IMR-90 (cell line): ENCODE measurements around the gene PCDHGA4. TPM values are rescaled to one million over a fixed set of nuclear protein-coding genes. Genes with fewer than 3 reads are reported as not detected.

ENCODE experiments used
- ATAC-seq: fragments of 200-7000 bp; cut with Tn5 transposase; 2 replicates; pipeline ENCODE4 v1.9.1; 2020; ENCODE audit warnings: low read depth, mild to moderate bottlenecking, moderate library complexity
- BruUV-seq: library from RNA; stranded (reverse); fragments of 400-500 nt; replicated peaks from 2 replicates; lab custom pipeline; 2021; lab: Mats Ljungman, UMichigan
- CTCF ChIA-PET: fragments of 300-600 bp; formaldehyde crosslinking; extraction: SDS; loops from one replicate; lab custom pipeline; 2021; ENCODE audit warnings: antibody characterized with exemption; lab: Yijun Ruan, JAX
- POLR2A ChIA-PET: fragments of 300-600 bp; sonication (Branson Sonifier 250); formaldehyde crosslinking; loops from one replicate; lab custom pipeline; 2022; ENCODE audit warnings: antibody characterized with exemption; ENCODE audit not compliant: unreplicated experiment; lab: Charles Lee
- DNase-seq: peaks from one replicate; pipeline ENCODE4 v3.0.0; 2013
- H2AFZ ChIP-seq: replicated peaks from 2 replicates; pipeline ENCODE3; 2013; ENCODE audit warnings: low read length, mild to moderate bottlenecking; ENCODE audit not compliant: poor library complexity
- H2AK5ac ChIP-seq: 2 replicates; pipeline ENCODE4 v1.6.1; 2013; ENCODE audit warnings: low read depth, low read length, inconsistent platforms
- H2AK9ac ChIP-seq: replicated peaks from 2 replicates; pipeline ENCODE3; 2013; ENCODE audit warnings: mild to moderate bottlenecking, low read depth, low read length, moderate library complexity; ENCODE audit not compliant: poor library complexity
- H2BK120ac ChIP-seq: 2 replicates; pipeline ENCODE4 v1.6.1; 2013; ENCODE audit warnings: low read depth, low read length, inconsistent platforms
- H2BK15ac ChIP-seq: 3 replicates; pipeline ENCODE4 v1.6.1; 2013; ENCODE audit warnings: low read depth, low read length, inconsistent platforms
- H2BK20ac ChIP-seq: 2 replicates; pipeline ENCODE4 v1.6.1; 2013; ENCODE audit warnings: low read depth, mild to moderate bottlenecking, inconsistent platforms, low read length, moderate library complexity
- H2BK5ac ChIP-seq: 2 replicates; pipeline ENCODE4 v1.6.1; 2013; ENCODE audit warnings: mild to moderate bottlenecking, low read depth, low read length, inconsistent platforms; ENCODE audit not compliant: poor library complexity, severe bottlenecking
- H3K14ac ChIP-seq: replicated peaks from 2 replicates; pipeline ENCODE4 v1.6.1; 2013; ENCODE audit warnings: low read depth, low read length, inconsistent platforms
- H3K18ac ChIP-seq: 2 replicates; pipeline ENCODE4 v1.6.1; 2013; ENCODE audit warnings: low read depth, low read length, control low read depth
- H3K23ac ChIP-seq: 2 replicates; pipeline ENCODE4 v1.6.1; 2013; ENCODE audit warnings: low read depth, low read length, inconsistent platforms
- H3K27ac ChIP-seq: 2 replicates; pipeline ENCODE4 v1.5.1; 2013; ENCODE audit warnings: mild to moderate bottlenecking, control low read depth, low read length; ENCODE audit not compliant: insufficient read depth
- H3K27me3 ChIP-seq: 2 replicates; pipeline ENCODE4 v1.6.1; 2013; ENCODE audit warnings: low read length; ENCODE audit not compliant: control insufficient read depth, insufficient read depth
- H3K36me3 ChIP-seq: 2 replicates; pipeline ENCODE4 v1.6.1; 2013; ENCODE audit warnings: low read length, mixed read lengths; ENCODE audit not compliant: control insufficient read depth, insufficient read depth
- H3K4ac ChIP-seq: 2 replicates; pipeline ENCODE4 v1.6.1; 2013; ENCODE audit warnings: low read depth, low read length, inconsistent platforms
- H3K4me1 ChIP-seq: 2 replicates; pipeline ENCODE4 v1.6.1; 2013; ENCODE audit warnings: low read length, mixed read lengths; ENCODE audit not compliant: control insufficient read depth, insufficient read depth
- H3K4me2 ChIP-seq: 2 replicates; pipeline ENCODE4 v1.6.1; 2013; ENCODE audit warnings: low read depth, mild to moderate bottlenecking, control low read depth, low read length, moderate library complexity
- H3K4me3 ChIP-seq: 2 replicates; pipeline ENCODE4 v1.5.1; 2013; ENCODE audit warnings: low read depth, mild to moderate bottlenecking, control low read depth, low read length, moderate library complexity; ENCODE audit not compliant: insufficient read depth
- H3K56ac ChIP-seq: 2 replicates; pipeline ENCODE4 v1.6.1; 2013; ENCODE audit warnings: low read length, inconsistent platforms; ENCODE audit not compliant: insufficient read depth; ENCODE audit errors: extremely low read depth
- H3K79me1 ChIP-seq, 2 experiments: 2 replicates each; pipeline ENCODE4 v1.6.1; 2013; ENCODE audit warnings: low read length in 2 of 2, inconsistent platforms in 1 of 2, low read depth in 1 of 2
- H3K9ac ChIP-seq: 2 replicates; pipeline ENCODE4 v1.6.1; 2013; ENCODE audit warnings: low read depth, low read length, control low read depth
- H3K9me1 ChIP-seq: 2 replicates; pipeline ENCODE4 v1.6.1; 2013; ENCODE audit warnings: low read length, inconsistent platforms; ENCODE audit not compliant: insufficient read depth
- H3K9me3 ChIP-seq: 2 replicates; pipeline ENCODE4 v1.6.1; 2013; ENCODE audit warnings: low read length; ENCODE audit not compliant: control insufficient read depth, insufficient read depth
- H4K20me1 ChIP-seq: 2 replicates; pipeline ENCODE4 v1.6.1; 2013; ENCODE audit warnings: low read length, inconsistent platforms; ENCODE audit not compliant: insufficient read depth
- H4K5ac ChIP-seq: 2 replicates; pipeline ENCODE4 v1.6.1; 2013; ENCODE audit warnings: mild to moderate bottlenecking, low read depth, low read length, control low read depth
- H4K8ac ChIP-seq, 2 experiments: 2 replicates each; pipeline ENCODE4 v1.6.1; 2013; ENCODE audit warnings: low read depth in 2 of 2, low read length in 2 of 2, control low read depth in 1 of 2, inconsistent platforms in 1 of 2
- H4K91ac ChIP-seq: 2 replicates; pipeline ENCODE4 v1.6.1; 2013; ENCODE audit warnings: low read depth, low read length, inconsistent platforms; ENCODE audit not compliant: insufficient read depth
- BHLHE40 ChIP-seq: fragments of 150-350 bp; IDR thresholded peaks from 2 replicates; pipeline ENCODE4 v1.6.1; 2016; ENCODE audit warnings: mild to moderate bottlenecking, low read depth, low read length
- CHD1 ChIP-seq: IDR thresholded peaks from 2 replicates; pipeline ENCODE4 v1.6.1; 2012; ENCODE audit warnings: low read depth, low read length, improper control_type of control experiment
- CTCF ChIP-seq: conservative IDR thresholded peaks from 2 replicates; pipeline ENCODE4 v1.5.1; 2012; ENCODE audit warnings: mild to moderate bottlenecking, low read depth, low read length, improper control_type of control experiment
- ELK1 ChIP-seq: fragments of 150-350 bp; IDR thresholded peaks from 2 replicates; pipeline ENCODE4 v1.6.1; 2016; ENCODE audit warnings: low read depth, mild to moderate bottlenecking, low read length, moderate library complexity, borderline replicate concordance
- MAZ ChIP-seq: IDR thresholded peaks from 2 replicates; pipeline ENCODE4 v1.6.1; 2012; ENCODE audit warnings: low read depth, mild to moderate bottlenecking, low read length, improper control_type of control experiment, moderate library complexity, borderline replicate concordance
- MXI1 ChIP-seq: IDR thresholded peaks from 2 replicates; pipeline ENCODE4 v1.6.1; 2012; ENCODE audit warnings: low read depth, mild to moderate bottlenecking, low read length, moderate library complexity, borderline replicate concordance
- NFE2L2 ChIP-seq: fragments of 150-350 bp; IDR thresholded peaks from 2 replicates; pipeline ENCODE4 v1.6.1; 2016; ENCODE audit warnings: low read depth, mild to moderate bottlenecking, low read length
- POLR2A ChIP-seq: IDR thresholded peaks from 2 replicates; pipeline ENCODE4 v1.6.1; 2012; ENCODE audit warnings: mild to moderate bottlenecking, low read depth, low read length
- RAD21 ChIP-seq: IDR thresholded peaks from 2 replicates; pipeline ENCODE4 v1.6.1; 2012; ENCODE audit warnings: low read length, improper control_type of control experiment
- RCOR1 ChIP-seq: IDR thresholded peaks from 2 replicates; pipeline ENCODE4 v1.6.1; 2012; ENCODE audit warnings: mild to moderate bottlenecking, low read length, improper control_type of control experiment; ENCODE audit not compliant: insufficient replicate concordance
- RFX5 ChIP-seq: IDR thresholded peaks from 2 replicates; pipeline ENCODE4 v1.8.0; 2012; ENCODE audit warnings: low read depth, mild to moderate bottlenecking, low read length, moderate library complexity
- SMC3 ChIP-seq: fragments of 150-350 bp; IDR thresholded peaks from 2 replicates; pipeline ENCODE4 v1.6.1; 2016; ENCODE audit warnings: low read depth, mild to moderate bottlenecking, antibody characterized with exemption, low read length, moderate library complexity
- WGBS, 2 experiments: methylation state at CpG; one replicate each; pipeline versions ENCODE4 v1.1.5 to v1.1.7; 2013; ENCODE audit warnings: missing lambda C conversion rate in 2 of 2; ENCODE audit not compliant: insufficient read length in 1 of 2; ENCODE audit errors: extremely low coverage in 2 of 2; 5-methylcytosine and 5-hydroxymethylcytosine counted together
- dilution Hi-C: fragments of 300-500 bp; cut with HindIII; formaldehyde crosslinking; loops from one replicate; pipeline ENCODE4 v1.14.3; 2018; ENCODE audit warnings: low sequenced_read_pairs; ENCODE audit not compliant: unreplicated experiment
- in situ Hi-C: fragments of 300-500 bp; cut with MboI; formaldehyde crosslinking; loops from 3 replicates; pipeline ENCODE4 v1.14.3; 2019; ENCODE audit warnings: low sequenced_read_pairs, inconsistent platforms, mixed read lengths
- intact Hi-C: fragments of 100-400 bp; cut with micrococcal nuclease; formaldehyde crosslinking; loops from 2 replicates; pipeline ENCODE4 v1.10.0; 2022
- polyA plus RNA-seq, 3 experiments: library from polyadenylated mRNA; depleted of rRNA; stranded (reverse); fragments of >200 nt; gene quantifications; 2 replicates each; pipeline ENCODE4 v1.2.3, GENCODE V29; 2012; ENCODE audit warnings: low replicate concordance in 1 of 3
- total RNA-seq: library from RNA; depleted of rRNA; stranded (reverse); fragments of >200 nt; gene quantifications from 2 replicates; pipeline ENCODE4 v1.2.3, GENCODE V29; 2012

The PCDHGA4 gene
- total and polyA plus RNA-seq, 2 of the 4 experiments (the other 2 are of a cell fraction), result 3.5 to 5.4 TPM

- no peak overlapping the region for H3K56ac ChIP-seq
- no peak overlapping the region for H2BK5ac ChIP-seq
- no peaks in the 10 kb centered on the region for H3K27me3 ChIP-seq
- ChIA-PET CTCF (interaction anchor here (1.2 to 1.7 kb wide), 3 partner anchors 94 to 311 kb away, joined by 4 to 5 read pairs (median 4); partner anchors contain the start of genes PCDHGA10 and PCDHGA11), POLR2A (no interaction called here)
- H3K4me3 ChIP-seq, result no peak overlapping the region
- no peak overlapping the region for H2AFZ ChIP-seq
- DNase-seq (no peak), ATAC-seq (no peak)
- H2BK20ac ChIP-seq, result no peak overlapping the region
- no peak overlapping the region for H4K8ac ChIP-seq
- H3K4ac ChIP-seq, result no peak overlapping the region
- TF ChIP-seq CHD1, result no peak
- TF ChIP-seq NFE2L2, result no peak; the same call in 1 of the 2 replicates
- TF ChIP-seq RAD21, result no peak
- TF ChIP-seq SMC3, result no peak
- no peak for TF ChIP-seq MXI1
- TF ChIP-seq POLR2A, result no peak
- no peak for TF ChIP-seq RFX5
- TF ChIP-seq CTCF, result no peak
- no peak for TF ChIP-seq RCOR1
- TF ChIP-seq MAZ, result no peak
- no peak for TF ChIP-seq BHLHE40
- TF ChIP-seq ELK1, result no peak
- H3K14ac ChIP-seq, result no peak overlapping the region
- H3K36me3 ChIP-seq, result peaks cover 12% of the 10 kb centered on the region
- no peaks in the 10 kb centered on the region for H3K9me1 ChIP-seq
- BruUV-seq, result no TSS peak
- dilution Hi-C loops, result no loop called here
- H2AK9ac ChIP-seq, result no peak overlapping the region
- no peak overlapping the region for H3K4me2 ChIP-seq
- no peak overlapping the region for H2BK15ac ChIP-seq
- H3K4me1 ChIP-seq, result no peaks in the 10 kb centered on the region
- H4K5ac ChIP-seq, result no peak overlapping the region
- in situ Hi-C loops, result no loop called here
- no peak overlapping the region for H3K27ac ChIP-seq
- H3K79me1 ChIP-seq, result peaks cover 15 to 17% of the 10 kb centered on the region in 2 experiments
- H2AK5ac ChIP-seq, result no peak overlapping the region
- H3K23ac ChIP-seq, result no peak overlapping the region
- no peak overlapping the region for H3K9ac ChIP-seq
- no peak overlapping the region for H3K18ac ChIP-seq
- H4K20me1 ChIP-seq, result peaks cover 7% of the 10 kb centered on the region; the same call in 1 of the 2 replicates
- no peak overlapping the region for H4K91ac ChIP-seq
- 100% methylated on average over 3 of the region's 6 CpGs; no CpG with 5 or more reads in 1 of the 2 experiments for WGBS, 2 experiments
- intact Hi-C loops, result no loop called here
- H2BK120ac ChIP-seq, result no peak overlapping the region
- peaks cover 50% of the 10 kb centered on the region for H3K9me3 ChIP-seq
Measured at GRCh38 chr5:141319202-141319601, 35.6 kb upstream of the PCDHGA4 start.
